ENCODE data around the gene KCNMA1. TPM values are rescaled to one million over a fixed set of nuclear protein-coding genes. Genes with fewer than 3 reads are reported as not detected.

The KCNMA1 gene
- total and polyA plus RNA-seq, 2 donors from 2014 or later: 4.2 to 8.9 TPM

DNA sequence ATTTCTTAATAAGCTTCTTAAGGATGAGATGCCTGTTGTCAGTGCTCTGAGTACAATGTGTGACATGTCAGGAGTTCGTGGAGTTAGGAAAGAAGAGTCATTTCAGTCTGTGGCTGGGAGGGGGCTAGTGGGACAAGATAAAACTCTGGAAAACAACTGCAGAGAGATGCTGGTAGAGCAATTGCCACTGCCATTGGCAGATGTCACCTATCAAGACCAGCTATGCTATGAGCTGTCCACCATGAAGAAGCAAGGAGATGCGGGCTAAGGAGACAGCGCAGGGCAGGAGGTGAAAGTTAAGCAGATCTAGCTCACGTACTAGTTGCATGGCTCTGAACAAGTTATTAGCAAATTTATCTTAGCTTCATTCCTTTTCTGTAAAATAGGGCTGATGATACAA lies 756.7 kb downstream of the KCNMA1 start:
- H3K27ac ChIP-seq (ENCODE audit: low read depth in 2 of 2, low read length in 2 of 2): no peak overlapping the region
- no peaks in the 10 kb centered on the region for H3K36me3 ChIP-seq (ENCODE audit: control insufficient read depth in 2 of 3, insufficient read depth in 3 of 3, low read length in 3 of 3)
- DNase-seq (no peak), FAIRE-seq (no peak)
- no peak overlapping the region for H3K9ac ChIP-seq (ENCODE audit: low read length in 3 of 3)
- TF ChIP-seq, protein P1, sequence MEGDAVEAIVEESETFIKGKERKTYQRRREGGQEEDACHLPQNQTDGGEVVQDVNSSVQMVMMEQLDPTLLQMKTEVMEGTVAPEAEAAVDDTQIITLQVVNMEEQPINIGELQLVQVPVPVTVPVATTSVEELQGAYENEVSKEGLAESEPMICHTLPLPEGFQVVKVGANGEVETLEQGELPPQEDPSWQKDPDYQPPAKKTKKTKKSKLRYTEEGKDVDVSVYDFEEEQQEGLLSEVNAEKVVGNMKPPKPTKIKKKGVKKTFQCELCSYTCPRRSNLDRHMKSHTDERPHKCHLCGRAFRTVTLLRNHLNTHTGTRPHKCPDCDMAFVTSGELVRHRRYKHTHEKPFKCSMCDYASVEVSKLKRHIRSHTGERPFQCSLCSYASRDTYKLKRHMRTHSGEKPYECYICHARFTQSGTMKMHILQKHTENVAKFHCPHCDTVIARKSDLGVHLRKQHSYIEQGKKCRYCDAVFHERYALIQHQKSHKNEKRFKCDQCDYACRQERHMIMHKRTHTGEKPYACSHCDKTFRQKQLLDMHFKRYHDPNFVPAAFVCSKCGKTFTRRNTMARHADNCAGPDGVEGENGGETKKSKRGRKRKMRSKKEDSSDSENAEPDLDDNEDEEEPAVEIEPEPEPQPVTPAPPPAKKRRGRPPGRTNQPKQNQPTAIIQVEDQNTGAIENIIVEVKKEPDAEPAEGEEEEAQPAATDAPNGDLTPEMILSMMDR (IDR thresholded peaks at IDR 0.05; ENCODE audit: borderline replicate concordance, extremely low read depth, insufficient read depth): no peak
- no peaks in the 10 kb centered on the region for H3K4me1 ChIP-seq (ENCODE audit: control insufficient read depth in 2 of 3, insufficient read depth in 2 of 3, low read depth in 1 of 3, low read length in 3 of 3)
- intact Hi-C loops (cut with DNase I): no loop called here
- no peaks in the 10 kb centered on the region for H3K9me3 ChIP-seq (ENCODE audit: control insufficient read depth in 2 of 3, insufficient read depth in 1 of 3, low read length in 3 of 3)
- H3K4me3 ChIP-seq (ENCODE audit: low read length in 3 of 3): no peak overlapping the region
- no peaks in the 10 kb centered on the region for H3K27me3 ChIP-seq (ENCODE audit: control insufficient read depth, insufficient read depth, low read length)

DNA sequence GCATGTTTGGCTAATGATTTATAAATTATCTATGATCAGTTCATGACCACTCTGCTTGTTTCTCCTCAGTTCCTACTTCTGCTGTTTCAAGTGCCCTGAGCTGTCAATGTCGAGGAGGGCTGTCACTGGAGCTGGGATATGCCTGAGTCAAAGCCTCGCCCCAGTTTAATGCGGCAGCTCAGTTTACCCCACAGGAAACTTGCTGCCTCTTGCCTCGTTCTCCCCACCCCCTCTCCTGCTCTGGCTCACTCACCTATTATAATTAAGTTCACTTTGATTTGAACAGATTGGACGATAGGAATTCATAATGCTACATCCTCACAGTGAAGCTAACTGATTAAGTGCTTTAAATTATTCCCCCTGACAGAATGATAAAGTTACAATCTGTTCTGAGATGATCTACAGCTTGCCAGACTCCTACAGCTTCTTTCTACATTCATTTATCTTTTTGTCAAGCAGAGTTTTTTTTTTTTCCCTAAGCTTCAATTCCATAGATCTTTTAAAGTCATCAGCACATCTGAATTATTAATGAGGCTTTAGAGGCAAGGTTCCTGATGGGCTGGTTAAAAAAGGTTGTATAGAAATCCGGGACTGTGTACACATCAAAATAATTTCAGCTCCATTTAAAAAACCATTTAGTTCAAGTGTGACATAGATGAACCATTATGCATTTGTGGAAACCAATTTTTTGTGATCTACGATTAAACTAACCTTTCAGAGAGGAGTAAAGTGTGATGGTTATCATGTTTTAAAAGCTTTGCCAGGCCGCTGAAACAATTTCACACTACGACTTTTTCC lies 758.3 kb downstream of the KCNMA1 start:
- Histone ChIP-seq H3K9ac (ENCODE audit: low read length in 3 of 3) (no peak overlapping the region), H3K4me1 (ENCODE audit: control insufficient read depth in 2 of 3, insufficient read depth in 2 of 3, low read depth in 1 of 3, low read length in 3 of 3) (no peaks in the 10 kb centered on the region), H3K27ac (ENCODE audit: low read depth in 2 of 2, low read length in 2 of 2) (no peak overlapping the region), H3K27me3 (ENCODE audit: control insufficient read depth, insufficient read depth, low read length) (no peaks in the 10 kb centered on the region), H3K9me3 (ENCODE audit: control insufficient read depth in 2 of 3, insufficient read depth in 1 of 3, low read length in 3 of 3) (no peaks in the 10 kb centered on the region), H3K36me3 (ENCODE audit: control insufficient read depth in 2 of 3, insufficient read depth in 3 of 3, low read length in 3 of 3) (no peaks in the 10 kb centered on the region), H3K4me3 (ENCODE audit: low read length in 3 of 3) (no peak overlapping the region)
- intact Hi-C loops (cut with DNase I): no loop called here
- FAIRE-seq (no peak), DNase-seq (no peak)
- TF ChIP-seq, protein P1 (IDR thresholded peaks at IDR 0.05; ENCODE audit: borderline replicate concordance, extremely low read depth, insufficient read depth): no peak

DNA sequence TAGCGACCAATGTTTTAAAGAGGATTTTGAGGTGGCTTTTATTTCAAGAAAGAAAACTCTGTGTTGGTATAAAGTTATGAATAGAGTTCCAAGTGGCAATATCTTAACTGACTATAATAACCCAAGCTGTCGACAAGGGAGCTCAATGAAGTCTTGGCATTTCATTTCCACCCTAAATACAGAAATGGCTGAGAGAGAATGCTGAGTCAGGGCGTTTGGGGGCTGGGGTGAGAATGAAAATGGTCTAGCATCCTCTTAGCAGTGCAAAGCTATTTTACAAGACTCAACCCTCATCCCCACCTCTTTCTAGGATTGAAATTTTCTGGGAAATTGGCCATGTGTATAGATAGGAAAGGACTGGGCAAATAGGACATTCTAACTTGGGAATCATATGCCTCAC lies 759.1 kb downstream of the KCNMA1 start:
- TF ChIP-seq, protein P1 (IDR thresholded peaks at IDR 0.05; ENCODE audit: borderline replicate concordance, extremely low read depth, insufficient read depth): no peak
- DNase-seq: no peak
- Histone ChIP-seq H3K27me3 (ENCODE audit: control insufficient read depth, insufficient read depth, low read length) (no peaks in the 10 kb centered on the region), H3K36me3 (ENCODE audit: control insufficient read depth in 2 of 3, insufficient read depth in 3 of 3, low read length in 3 of 3) (no peaks in the 10 kb centered on the region), H3K9ac (ENCODE audit: low read length in 3 of 3) (no peak overlapping the region), H3K4me1 (ENCODE audit: control insufficient read depth in 2 of 3, insufficient read depth in 2 of 3, low read depth in 1 of 3, low read length in 3 of 3) (no peaks in the 10 kb centered on the region), H3K4me3 (ENCODE audit: low read length in 3 of 3) (no peak overlapping the region), H3K9me3 (ENCODE audit: control insufficient read depth in 2 of 3, insufficient read depth in 1 of 3, low read length in 3 of 3) (no peaks in the 10 kb centered on the region), H3K27ac (ENCODE audit: low read depth in 2 of 2, low read length in 2 of 2) (no peak overlapping the region)
- no peak for FAIRE-seq
- intact Hi-C loops (cut with DNase I): no loop called here

Data from kidney (tissue), 14 donors.